BE2C (cell line): ENCODE measurements around the gene CSF2RB.

Experiments used
- DNase-seq: peaks from one replicate; pipeline ENCODE4 v3.0.0-alpha.2; 2020
- H3K27me3 ChIP-seq: fragments of 250-450 bp; sonication (Bioruptor Pico); 2 replicates; pipeline ENCODE4 v1.5.1; 2020; ENCODE audit warnings: mild to moderate bottlenecking
- H3K36me3 ChIP-seq: fragments of 250-450 bp; sonication (Bioruptor Pico); 2 replicates; pipeline ENCODE4 v1.5.1; 2020; ENCODE audit warnings: mild to moderate bottlenecking
- H3K4me1 ChIP-seq: fragments of 250-450 bp; sonication (Bioruptor Pico); 2 replicates; pipeline ENCODE4 v1.5.1; 2020
- H3K4me3 ChIP-seq: 2 replicates; pipeline ENCODE4 v1.5.1; 2011; ENCODE audit warnings: low read depth, low read length
- H3K9me3 ChIP-seq: fragments of 250-450 bp; sonication (Bioruptor Pico); 2 replicates; pipeline ENCODE4 v1.5.1; 2020
- CTCF ChIP-seq: IDR thresholded peaks from 2 replicates; pipeline ENCODE4 v1.5.1; 2012; ENCODE audit warnings: mild to moderate bottlenecking, low read depth, low read length

CSF2RB gene

DNA sequence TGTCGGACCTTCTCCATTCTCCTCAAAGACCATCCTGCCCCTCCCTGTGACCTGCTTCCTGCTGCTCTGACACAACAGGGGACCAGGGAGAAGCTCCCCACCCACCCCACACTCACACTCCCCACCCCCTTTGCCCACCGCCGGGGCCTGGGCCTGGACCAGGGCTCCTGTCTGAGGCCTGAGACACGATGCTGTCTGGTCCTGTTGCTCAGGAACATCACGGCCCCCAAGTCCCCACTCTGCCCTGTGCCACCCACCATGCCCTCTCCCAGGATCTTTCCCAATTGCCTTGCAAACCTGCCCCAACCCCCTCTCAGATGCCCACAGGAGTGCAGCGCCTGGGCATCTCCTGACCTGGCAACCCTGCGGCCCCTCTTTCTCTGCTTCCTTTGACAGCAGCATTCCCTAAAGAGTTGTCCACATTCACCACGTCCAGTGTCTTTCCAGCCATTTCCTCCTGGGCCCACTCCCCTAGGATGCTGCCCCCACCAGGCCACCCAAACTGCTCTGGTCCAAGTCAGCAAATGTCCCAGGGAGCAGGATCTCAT lies 10.8 kb downstream of the CSF2RB start:
- Histone ChIP-seq H3K36me3 (no peaks in the 10 kb centered on the region), H3K4me3 (no peak overlapping the region), H3K9me3 (no peaks in the 10 kb centered on the region), H3K4me1 (no peaks in the 10 kb centered on the region), H3K27me3 (no peaks in the 10 kb centered on the region; the same call in 1 of the 2 replicates)
- no peak for DNase-seq
- no peak for TF ChIP-seq CTCF

DNA sequence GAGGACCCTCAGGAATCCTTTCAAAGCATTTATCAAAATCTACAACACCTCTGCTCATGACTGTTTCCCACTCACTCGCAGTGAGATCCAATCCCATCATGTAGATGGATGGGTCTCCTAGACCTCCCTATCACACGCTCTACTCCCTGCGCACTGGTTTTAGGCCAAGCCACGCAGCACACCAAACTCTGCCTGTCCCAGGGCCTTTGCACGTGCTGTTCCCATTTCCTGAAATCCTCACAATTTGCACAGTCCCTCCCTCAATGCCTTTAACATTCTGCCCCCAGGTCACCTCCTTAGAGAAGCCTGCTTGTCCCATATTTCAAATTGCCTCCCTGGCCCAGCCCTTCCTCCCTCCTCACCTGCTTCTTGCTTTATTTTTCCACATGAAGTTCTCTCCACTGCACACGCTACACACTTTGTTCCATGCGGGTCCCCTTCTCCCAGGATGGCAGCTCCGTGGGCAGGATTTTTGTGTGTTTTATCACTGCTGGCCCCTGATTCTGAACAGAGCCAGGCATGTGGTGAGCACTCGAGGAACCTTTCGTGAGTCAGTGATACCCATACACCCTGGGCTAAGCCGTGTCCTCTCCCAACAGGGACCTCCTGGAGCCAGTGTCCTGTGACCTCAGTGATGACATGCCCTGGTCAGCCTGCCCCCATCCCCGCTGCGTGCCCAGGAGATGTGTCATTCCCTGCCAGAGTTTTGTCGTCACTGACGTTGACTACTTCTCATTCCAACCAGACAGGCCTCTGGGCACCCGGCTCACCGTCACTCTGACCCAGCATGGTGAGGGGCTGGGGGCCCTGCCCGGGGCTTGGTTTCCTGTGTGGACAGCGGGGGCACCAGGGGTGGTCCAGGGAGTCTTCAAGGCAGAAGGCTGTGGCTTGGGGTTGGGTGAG lies 12.2 kb downstream of the CSF2RB start:
- no peaks in the 10 kb centered on the region for H3K36me3 ChIP-seq
- H3K4me1 ChIP-seq = no peaks in the 10 kb centered on the region
- DNase-seq = no peak
- no peak for TF ChIP-seq CTCF
- no peaks in the 10 kb centered on the region for H3K9me3 ChIP-seq
- no peaks in the 10 kb centered on the region; the same call in none of the 2 replicates for H3K27me3 ChIP-seq
- no peak overlapping the region for H3K4me3 ChIP-seq

- no peak for TF ChIP-seq CTCF
- H3K4me3 ChIP-seq = no peak overlapping the region
- H3K4me1 ChIP-seq = no peaks in the 10 kb centered on the region
- no peaks in the 10 kb centered on the region for H3K9me3 ChIP-seq
- no peaks in the 10 kb centered on the region for H3K36me3 ChIP-seq
- DNase-seq = no peak
- peaks cover 6% of the 10 kb centered on the region for H3K27me3 ChIP-seq
Observed at GRCh38 chr22:36926309-36926708, 12.9 kb downstream of the CSF2RB start.

DNA sequence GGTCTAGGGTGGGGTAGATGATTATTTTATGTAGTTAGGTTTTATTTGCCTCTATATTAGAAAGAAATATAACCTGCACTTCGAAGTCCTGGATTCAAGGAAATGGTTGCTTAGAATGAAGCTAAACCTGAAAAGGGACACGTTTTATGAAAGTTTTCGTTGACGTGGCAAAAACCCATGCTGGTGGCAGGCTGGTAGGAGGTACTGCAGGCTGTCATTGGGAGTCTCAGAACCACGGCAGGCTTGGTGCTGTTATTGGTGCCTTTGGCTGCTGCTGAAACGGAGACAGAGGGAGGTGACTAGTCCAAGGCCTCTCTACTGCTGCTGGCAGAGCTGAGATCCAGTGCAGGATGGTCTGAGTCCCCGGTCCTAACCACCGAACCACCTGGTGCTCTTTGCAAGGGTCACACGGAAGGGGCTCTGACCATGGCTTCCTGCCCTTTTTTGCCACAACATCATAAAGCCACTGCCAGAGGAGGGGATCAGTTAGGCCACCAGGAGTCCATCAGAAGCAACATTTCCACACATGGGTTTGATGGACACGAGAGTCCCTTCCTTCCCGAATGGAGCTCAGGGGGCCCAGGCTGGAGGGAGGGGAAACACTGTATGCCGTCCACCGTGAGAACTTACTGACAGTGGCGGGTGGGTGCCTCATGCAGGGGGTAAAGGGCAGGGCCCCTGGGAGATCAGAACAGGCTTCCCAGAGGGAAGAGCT lies 13.4 kb downstream of the CSF2RB start:
- no peak for DNase-seq
- no peak overlapping the region for H3K4me3 ChIP-seq
- H3K36me3 ChIP-seq = no peaks in the 10 kb centered on the region
- TF ChIP-seq CTCF = no peak
- no peaks in the 10 kb centered on the region for H3K9me3 ChIP-seq
- H3K4me1 ChIP-seq = no peaks in the 10 kb centered on the region
- H3K27me3 ChIP-seq = peaks cover 6% of the 10 kb centered on the region

DNA sequence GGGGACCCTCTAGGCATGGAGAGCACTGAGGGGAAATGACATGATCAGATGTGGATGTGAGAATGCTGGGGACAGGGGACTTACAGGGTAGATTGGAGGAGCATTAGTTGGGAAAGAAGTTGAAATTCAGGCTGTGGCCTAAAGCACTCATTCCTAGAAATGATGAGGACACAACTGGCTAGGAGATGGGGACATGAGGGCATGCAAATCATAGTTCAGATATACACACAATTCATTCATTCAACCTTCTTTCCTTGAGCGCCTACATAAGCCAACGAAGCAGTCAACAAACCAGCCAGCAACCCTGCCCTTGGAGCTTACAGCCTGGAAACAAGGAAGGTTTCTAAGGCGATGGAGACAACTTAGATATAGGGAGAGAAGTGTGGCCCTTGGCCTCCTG lies 14.2 kb downstream of the CSF2RB start:
- no peak overlapping the region for H3K4me3 ChIP-seq
- no peak for DNase-seq
- no peaks in the 10 kb centered on the region for H3K9me3 ChIP-seq
- no peak for TF ChIP-seq CTCF
- H3K36me3 ChIP-seq = no peaks in the 10 kb centered on the region
- H3K4me1 ChIP-seq = no peaks in the 10 kb centered on the region
- H3K27me3 ChIP-seq = peaks cover 6% of the 10 kb centered on the region
